Trophoblast cell (in vitro differentiated cells and primary cell): ENCODE measurements around the gene NUP62.

ENCODE experiments used
- DNase-seq, 2 donors: peaks; one replicate each; pipeline ENCODE4 v3.0.0-alpha.2; 2016
- H2AFZ ChIP-seq: 2 replicates; pipeline ENCODE4 v1.6.1; 2013; ENCODE audit warnings: low read length, moderate library complexity, mild to moderate bottlenecking; ENCODE audit not compliant: insufficient read depth, poor library complexity
- H2AK5ac ChIP-seq: 2 replicates; pipeline ENCODE4 v1.6.1; 2013; ENCODE audit warnings: mild to moderate bottlenecking, low read length
- H2BK120ac ChIP-seq: 2 replicates; pipeline ENCODE4 v1.6.1; 2013; ENCODE audit warnings: low read length, mild to moderate bottlenecking, moderate library complexity; ENCODE audit not compliant: insufficient read depth, poor library complexity
- H2BK12ac ChIP-seq: 2 replicates; pipeline ENCODE4 v1.6.1; 2013; ENCODE audit warnings: mild to moderate bottlenecking, low read length, moderate library complexity
- H2BK5ac ChIP-seq: 2 replicates; pipeline ENCODE4 v1.6.1; 2013; ENCODE audit warnings: low read length, low read depth, moderate library complexity, mild to moderate bottlenecking; ENCODE audit not compliant: poor library complexity
- H3K14ac ChIP-seq: 2 replicates; pipeline ENCODE4 v1.6.1; 2013; ENCODE audit warnings: mild to moderate bottlenecking, low read length
- H3K18ac ChIP-seq: 2 replicates; pipeline ENCODE4 v1.6.1; 2013; ENCODE audit warnings: mild to moderate bottlenecking, low read length
- H3K23ac ChIP-seq: 2 replicates; pipeline ENCODE4 v1.6.1; 2013; ENCODE audit warnings: low read length
- H3K27ac ChIP-seq: 2 replicates; pipeline ENCODE4 v1.5.1; 2013; ENCODE audit warnings: low read depth, mild to moderate bottlenecking, inconsistent platforms, low read length, moderate library complexity
- H3K27me3 ChIP-seq: 2 replicates; pipeline ENCODE4 v1.6.1; 2013; ENCODE audit warnings: inconsistent platforms, mild to moderate bottlenecking, low read length, moderate library complexity; ENCODE audit not compliant: insufficient read depth
- H3K36me3 ChIP-seq, 2 experiments: 1 replicate in 1 of 2; 2 replicates in 1 of 2; pipeline ENCODE4 v1.6.1; 2013; ENCODE audit warnings: low read length in 2 of 2, mild to moderate bottlenecking in 2 of 2, moderate library complexity in 1 of 2; ENCODE audit not compliant: insufficient read depth in 2 of 2, control insufficient read depth in 1 of 2
- H3K4ac ChIP-seq: 2 replicates; pipeline ENCODE4 v1.6.1; 2013; ENCODE audit warnings: low read depth, mild to moderate bottlenecking, low read length, moderate library complexity
- H3K4me1 ChIP-seq, 2 experiments: 1 replicate in 1 of 2; 2 replicates in 1 of 2; pipeline ENCODE4 v1.6.1; 2013; ENCODE audit warnings: low read length in 2 of 2, mild to moderate bottlenecking in 2 of 2, moderate library complexity in 1 of 2; ENCODE audit not compliant: insufficient read depth in 2 of 2, control insufficient read depth in 1 of 2
- H3K4me2 ChIP-seq: 2 replicates; pipeline ENCODE4 v1.6.1; 2013; ENCODE audit warnings: inconsistent platforms, mild to moderate bottlenecking, low read length, moderate library complexity
- H3K4me3 ChIP-seq: 2 replicates; pipeline ENCODE4 v1.5.1; 2013; ENCODE audit warnings: mild to moderate bottlenecking, low read depth, low read length, inconsistent platforms
- H3K79me1 ChIP-seq: one replicate; pipeline ENCODE4 v1.6.1; 2013; ENCODE audit warnings: low read length
- H3K79me2 ChIP-seq: 2 replicates; pipeline ENCODE4 v1.6.1; 2013; ENCODE audit warnings: low read length, mild to moderate bottlenecking; ENCODE audit not compliant: control insufficient read depth, insufficient read depth, poor library complexity
- H3K9ac ChIP-seq: 2 replicates; pipeline ENCODE4 v1.6.1; 2013; ENCODE audit warnings: mild to moderate bottlenecking, low read length
- H3K9me3 ChIP-seq: 2 replicates; pipeline ENCODE4 v1.6.1; 2013; ENCODE audit warnings: low read depth, mild to moderate bottlenecking, control low read depth, inconsistent platforms, low read length; ENCODE audit not compliant: insufficient read depth
- H4K12ac ChIP-seq: 2 replicates; pipeline ENCODE4 v1.6.1; 2013; ENCODE audit warnings: low read depth, mild to moderate bottlenecking, low read length, moderate library complexity
- H4K8ac ChIP-seq: 2 replicates; pipeline ENCODE4 v1.6.1; 2013; ENCODE audit warnings: low read depth, mild to moderate bottlenecking, low read length, moderate library complexity
- H4K91ac ChIP-seq: one replicate; pipeline ENCODE4 v1.6.1; 2013; ENCODE audit warnings: low read depth, mild to moderate bottlenecking, low read length, moderate library complexity
- WGBS: extraction: QIAGEN DNeasy Blood & Tissue Kit; methylation state at CpG from one replicate; pipeline ENCODE4 v1.1.7; 2013; ENCODE audit warnings: missing lambda C conversion rate; ENCODE audit not compliant: insufficient read length, insufficient coverage; ENCODE audit errors: extremely low coverage; 5-methylcytosine and 5-hydroxymethylcytosine counted together

NUP62 gene

GRCh38 chr19:49871349-49871985, 57.8 kb downstream of the NUP62 start:
- no peak overlapping the region for H4K91ac ChIP-seq
- no peak overlapping the region for H3K18ac ChIP-seq
- peaks cover 29% of the 10 kb centered on the region for H3K79me1 ChIP-seq
- H2AK5ac ChIP-seq: no peak overlapping the region
- H3K4me2 ChIP-seq: no peak overlapping the region
- peak overlapping the region; percentile 11 for H3K4me3 ChIP-seq
- H3K36me3 ChIP-seq: peaks cover 32% of the 10 kb centered on the region in 2 experiments
- H3K27ac ChIP-seq: no peak overlapping the region
- H3K9ac ChIP-seq: no peak overlapping the region
- no peak overlapping the region for H3K4ac ChIP-seq
- no peak overlapping the region for H2AFZ ChIP-seq
- H4K8ac ChIP-seq: no peak overlapping the region
- H3K4me1 ChIP-seq: peaks cover 18 to 20% of the 10 kb centered on the region in 2 experiments
- H3K79me2 ChIP-seq: peaks cover 19% of the 10 kb centered on the region
- no peak overlapping the region for H2BK120ac ChIP-seq
- H3K14ac ChIP-seq: no peak overlapping the region
- DNase-seq: no peak
- H3K9me3 ChIP-seq: no peaks in the 10 kb centered on the region
- H3K23ac ChIP-seq: no peak overlapping the region
- no peak overlapping the region for H2BK5ac ChIP-seq
- H2BK12ac ChIP-seq: no peak overlapping the region
- WGBS: no CpG with 5 or more reads among the region's 17 CpGs
- no peak overlapping the region for H4K12ac ChIP-seq
- H3K27me3 ChIP-seq: no peaks in the 10 kb centered on the region

- Histone ChIP-seq H3K18ac (peak overlapping the region; percentile 70), H3K23ac (no peak overlapping the region), H3K36me3 (peaks cover 32% of the 10 kb centered on the region in 2 experiments), H4K12ac (peak overlapping the region; percentile 93), H3K79me2 (peaks cover 9% of the 10 kb centered on the region), H3K4me1 (peaks cover 18 to 25% of the 10 kb centered on the region in 2 experiments), H3K4me3 (peak overlapping the region; percentile 76), H3K27ac (peak overlapping the region; percentile 89), H3K9me3 (no peaks in the 10 kb centered on the region), H3K9ac (peak overlapping the region; percentile 11), H2BK5ac (peak overlapping the region; percentile 39), H3K14ac (peak overlapping the region; percentile 89), H2BK120ac (peak overlapping the region; percentile 22), H3K4me2 (peak overlapping the region; percentile 74), H2AFZ (peak overlapping the region; percentile 34), H3K27me3 (no peaks in the 10 kb centered on the region), H2AK5ac (peak overlapping the region; percentile 77), H3K79me1 (peaks cover 19% of the 10 kb centered on the region), H4K91ac (peak overlapping the region; percentile 86), H3K4ac (peak overlapping the region; percentile 72), H2BK12ac (peak overlapping the region; percentile 21), H4K8ac (peak overlapping the region; percentile 80)
- no peak for DNase-seq
- WGBS: no CpG with 5 or more reads among the region's 15 CpGs
Observed at GRCh38 chr19:49870309-49870901, 58.9 kb downstream of the NUP62 start.

- Histone ChIP-seq H3K14ac (peak overlapping the region; percentile 89), H4K91ac (peak overlapping the region; percentile 86), H3K27ac (peak overlapping the region; percentile 89), H4K8ac (peak overlapping the region; percentile 80), H2BK12ac (peak overlapping the region; percentile 3), H2AK5ac (peak overlapping the region; percentile 77), H3K9ac (peak overlapping the region; percentile 65), H3K27me3 (no peaks in the 10 kb centered on the region), H3K23ac (no peak overlapping the region), H3K9me3 (no peaks in the 10 kb centered on the region), H2BK5ac (peak overlapping the region; percentile 39), H4K12ac (peak overlapping the region; percentile 93), H2AFZ (peak overlapping the region; percentile 34), H3K4me2 (peak overlapping the region; percentile 74), H3K79me2 (peaks cover 7% of the 10 kb centered on the region), H3K4me3 (peak overlapping the region; percentile 76), H3K4me1 (peaks cover 15 to 23% of the 10 kb centered on the region in 2 experiments), H3K18ac (peak overlapping the region; percentile 70), H3K4ac (peak overlapping the region; percentile 72), H2BK120ac (peak overlapping the region; percentile 22), H3K36me3 (peaks cover 36% of the 10 kb centered on the region in 2 experiments), H3K79me1 (peaks cover 18% of the 10 kb centered on the region)
- peak; percentile 99 to 100 for DNase-seq
- WGBS: no CpG with 5 or more reads among the region's 67 CpGs
Observed at GRCh38 chr19:49869484-49870308, 59.6 kb downstream of the NUP62 start.

- H3K36me3 ChIP-seq: peaks cover 35 to 36% of the 10 kb centered on the region in 2 experiments
- peaks cover 7% of the 10 kb centered on the region for H3K79me2 ChIP-seq
- no peak overlapping the region for H3K27ac ChIP-seq
- H4K8ac ChIP-seq: peak overlapping the region; percentile 92
- H2AFZ ChIP-seq: peak overlapping the region; percentile 62
- H4K91ac ChIP-seq: peak overlapping the region; percentile 84
- peaks cover 15 to 23% of the 10 kb centered on the region in 2 experiments for H3K4me1 ChIP-seq
- no peak overlapping the region for H2BK12ac ChIP-seq
- H2AK5ac ChIP-seq: peak overlapping the region; percentile 77
- peak overlapping the region; percentile 73 for H3K4me2 ChIP-seq
- H3K4me3 ChIP-seq: peak overlapping the region; percentile 25
- DNase-seq: no peak
- peaks cover 18% of the 10 kb centered on the region for H3K79me1 ChIP-seq
- peak overlapping the region; percentile 29 for H3K4ac ChIP-seq
- H3K9me3 ChIP-seq: no peaks in the 10 kb centered on the region
- peak overlapping the region; percentile 49 for H3K18ac ChIP-seq
- H3K14ac ChIP-seq: peak overlapping the region; percentile 47
- peak overlapping the region; percentile 13 for H2BK5ac ChIP-seq
- H4K12ac ChIP-seq: peak overlapping the region; percentile 68
- H3K9ac ChIP-seq: no peak overlapping the region
- no peak overlapping the region for H3K23ac ChIP-seq
- peak overlapping the region; percentile 65 for H2BK120ac ChIP-seq
- no CpG with 5 or more reads among the region's 15 CpGs for WGBS
- H3K27me3 ChIP-seq: no peaks in the 10 kb centered on the region
Observed at GRCh38 chr19:49869009-49869483, 60.3 kb downstream of the NUP62 start.
